GM21381 (cell line): ENCODE data around the gene TIGD1.
"Not testable (repeated sequence)": the region's sequence is repeated elsewhere in the genome, so short reads cannot be mapped to it uniquely, and the experiment has no call there.

ENCODE experiments used
- ATAC-seq: cut with Tn5 transposase; IDR thresholded peaks from one replicate; pipeline ENCODE4 v1.9.1; 2021; ENCODE audit warnings: mild to moderate bottlenecking, moderate library complexity; ENCODE audit not compliant: unreplicated experiment

The TIGD1 gene

DNA sequence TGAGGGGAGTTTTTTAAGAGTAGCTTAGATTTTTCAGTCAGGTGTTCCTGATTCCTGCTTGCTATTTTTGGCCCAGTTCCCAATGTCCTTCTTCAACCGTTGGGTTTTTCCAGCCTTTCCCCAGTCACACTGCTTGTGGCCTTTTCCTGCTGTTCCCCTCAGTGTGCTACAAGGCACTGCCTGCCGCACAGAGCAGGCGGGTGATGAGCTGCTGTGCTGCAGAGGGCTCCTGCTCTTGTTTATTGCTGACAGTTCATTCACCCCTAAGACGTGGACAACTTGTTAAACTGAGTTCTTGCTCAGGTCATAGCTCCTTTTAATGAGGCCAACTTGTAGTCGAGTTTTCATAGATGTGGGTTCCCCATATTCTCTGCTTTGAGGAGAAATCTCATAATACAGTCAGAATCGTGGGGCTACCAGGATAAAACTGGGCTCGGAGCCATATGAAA, 20.7 kb upstream of the TIGD1 start:
- ATAC-seq = no peak

GRCh38 chr2:232570481-232570880, 20.1 kb upstream of the TIGD1 start:
- not testable (repeated sequence) for ATAC-seq

DNA sequence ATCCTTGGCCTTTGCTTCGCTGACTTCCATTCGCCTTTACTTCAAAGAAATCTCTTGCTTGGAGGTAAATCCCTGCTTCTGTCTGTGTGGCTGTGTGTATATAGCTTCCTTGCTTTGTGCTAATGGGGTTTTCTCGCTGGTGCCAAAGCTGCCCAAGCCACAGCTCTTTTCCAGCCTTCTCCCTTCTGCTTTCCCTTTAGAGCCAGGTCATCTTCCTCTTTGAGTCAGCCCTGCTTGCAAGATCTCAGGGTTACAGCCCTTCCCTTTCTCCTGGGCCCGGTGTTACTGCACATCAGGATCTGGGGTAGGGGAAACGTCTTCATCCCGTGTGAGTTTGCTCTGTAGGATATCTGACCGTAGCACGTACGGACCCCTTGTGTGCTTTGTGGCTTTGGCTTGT, 19.2 kb upstream of the TIGD1 start:
- no peak for ATAC-seq

GRCh38 chr2:232568161-232568560, 17.8 kb upstream of the TIGD1 start:
- no peak for ATAC-seq

GRCh38 chr2:232567721-232568120, 17.4 kb upstream of the TIGD1 start:
- ATAC-seq = no peak

DNA sequence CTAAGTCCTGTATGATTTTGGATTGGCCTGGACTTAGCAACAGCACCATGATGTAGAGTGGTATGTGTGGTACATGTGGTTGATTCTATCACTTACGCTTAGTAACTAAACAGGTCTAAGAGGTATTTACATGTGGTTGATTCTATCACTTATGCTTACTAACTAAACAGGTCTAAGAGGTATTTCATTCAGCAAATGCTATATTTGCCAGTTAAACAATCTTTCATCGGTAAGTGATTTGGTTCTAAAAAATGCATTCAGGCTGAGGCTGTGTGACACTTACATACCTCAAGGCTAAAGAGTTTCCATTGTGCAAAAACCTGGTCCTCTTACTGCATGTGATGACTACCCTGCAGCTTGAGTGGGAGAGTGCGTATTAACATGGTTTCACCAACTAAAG, 13.2 kb upstream of the TIGD1 start:
- no peak for ATAC-seq

GRCh38 chr2:232562515-232563151, 12.3 kb upstream of the TIGD1 start:
- no peak for ATAC-seq

DNA sequence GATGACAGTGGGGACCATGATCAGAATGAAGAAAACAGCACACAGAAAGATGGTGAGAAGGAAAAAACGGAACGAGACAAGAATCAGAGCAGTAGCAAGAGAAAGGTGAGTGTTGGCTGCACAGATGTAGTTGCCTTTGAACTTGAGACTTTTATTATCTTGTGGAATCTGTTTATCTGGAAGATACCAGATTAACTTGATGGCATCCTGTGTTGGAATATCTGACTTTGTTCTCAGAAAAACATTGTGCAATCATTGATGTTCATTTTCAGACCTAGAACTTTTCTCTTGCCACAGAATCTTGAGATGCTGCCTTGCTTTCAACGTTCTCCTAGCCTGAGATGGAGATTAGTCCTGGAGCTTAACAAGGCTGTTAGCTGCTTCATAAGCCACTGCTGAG, 6.1 kb upstream of the TIGD1 start:
- no peak for ATAC-seq

GRCh38 chr2:232551776-232552175, 1.4 kb upstream of the TIGD1 start:
- no peak for ATAC-seq

- no peak for ATAC-seq
These were observed 887 bp upstream of the TIGD1 start for GRCh38 chr2:232551250-232551638.

DNA sequence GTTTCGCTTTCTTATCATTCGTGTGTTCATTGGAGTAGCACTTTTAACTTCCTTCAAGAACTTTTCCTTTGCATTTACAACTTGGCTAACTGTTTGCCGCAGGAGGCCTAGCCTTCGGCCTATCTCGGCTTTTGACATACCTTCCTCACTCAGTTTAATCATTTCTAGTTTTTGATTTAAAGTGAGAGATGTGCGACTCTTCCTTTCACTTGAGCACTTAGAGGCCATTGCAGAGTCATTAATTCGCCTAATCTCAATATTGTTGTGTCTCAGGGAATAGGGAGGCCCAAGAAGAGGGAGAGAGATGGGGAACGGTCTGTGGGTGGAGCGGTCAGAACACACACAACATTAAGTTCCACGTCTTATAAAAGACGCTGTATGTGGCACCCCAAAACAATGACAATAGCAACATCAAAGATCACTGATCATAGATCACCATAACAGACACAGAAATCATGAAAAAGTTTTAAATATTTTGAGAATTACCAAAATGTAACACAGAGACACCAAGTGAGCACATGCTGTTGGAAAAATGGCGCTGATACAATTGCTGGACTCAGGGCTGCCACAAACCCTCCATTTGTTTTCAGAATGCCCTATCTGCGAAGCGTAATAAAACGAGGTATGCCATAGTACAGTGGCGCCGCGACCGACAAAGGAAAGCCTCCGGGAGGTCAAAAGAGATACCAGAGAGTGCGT, 553 bp downstream of the TIGD1 start:
- no peak for ATAC-seq

- no peak for ATAC-seq
These were observed 2.4 kb downstream of the TIGD1 start for GRCh38 chr2:232547991-232548390.

GRCh38 chr2:232545511-232546375, 4.6 kb downstream of the TIGD1 start:
- no peak for ATAC-seq

DNA sequence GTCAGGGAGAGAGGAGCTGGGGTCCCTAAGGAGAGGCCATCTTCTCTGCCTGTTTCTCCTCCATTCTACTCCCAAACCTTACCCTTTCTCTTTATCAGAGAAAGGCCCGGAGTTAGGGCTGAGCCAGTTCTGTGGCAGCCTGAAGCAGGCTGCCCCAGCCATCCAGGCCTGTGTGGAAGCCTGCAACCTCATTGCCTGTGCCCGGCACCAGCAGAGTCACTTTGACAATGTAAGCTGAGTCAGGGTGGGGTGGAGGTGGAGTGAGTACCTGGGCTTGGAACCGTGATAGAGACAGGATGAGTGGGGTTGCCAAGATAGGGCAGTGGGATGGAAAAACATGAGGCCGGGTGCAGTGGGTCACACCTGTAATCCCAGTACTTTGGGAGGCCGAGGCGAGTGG, 5.7 kb downstream of the TIGD1 start:
- no peak for ATAC-seq

DNA sequence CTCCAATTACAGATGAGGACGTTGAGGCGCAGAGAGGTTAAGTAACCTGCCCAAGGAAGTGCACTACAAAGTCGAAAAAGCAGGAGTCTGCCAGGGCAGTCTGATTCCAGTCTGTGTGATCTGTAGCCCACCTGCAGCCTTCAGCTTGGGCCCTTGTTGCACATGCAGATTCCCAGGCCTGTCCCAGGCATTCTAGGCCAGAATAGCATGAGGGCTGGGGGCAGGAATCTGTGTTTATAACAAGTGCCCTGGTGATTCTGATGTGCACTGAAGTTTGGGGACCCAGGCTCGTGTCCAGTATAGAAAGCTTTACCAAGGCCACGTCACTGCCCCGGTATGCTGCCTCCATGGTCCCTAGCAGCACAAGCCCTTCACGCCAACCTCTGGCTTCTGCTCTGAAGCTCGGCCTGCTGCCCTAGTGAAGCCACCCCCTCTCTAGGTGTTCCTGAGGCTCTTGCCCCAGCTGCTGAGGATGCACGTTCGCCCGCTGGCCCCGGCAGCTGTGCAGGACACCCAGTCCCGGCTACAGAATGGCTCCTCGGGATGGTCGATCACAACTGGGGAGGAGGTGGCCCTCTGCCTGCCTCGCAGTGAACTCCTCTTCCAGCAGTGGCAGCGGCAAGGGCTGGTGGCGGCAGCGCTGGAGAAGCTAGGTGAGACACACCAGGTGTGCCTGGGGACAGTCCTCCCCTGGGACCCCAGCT, 6.3 kb downstream of the TIGD1 start:
- ATAC-seq = no peak

GRCh38 chr2:232543491-232543890, 6.9 kb downstream of the TIGD1 start:
- no peak for ATAC-seq

DNA sequence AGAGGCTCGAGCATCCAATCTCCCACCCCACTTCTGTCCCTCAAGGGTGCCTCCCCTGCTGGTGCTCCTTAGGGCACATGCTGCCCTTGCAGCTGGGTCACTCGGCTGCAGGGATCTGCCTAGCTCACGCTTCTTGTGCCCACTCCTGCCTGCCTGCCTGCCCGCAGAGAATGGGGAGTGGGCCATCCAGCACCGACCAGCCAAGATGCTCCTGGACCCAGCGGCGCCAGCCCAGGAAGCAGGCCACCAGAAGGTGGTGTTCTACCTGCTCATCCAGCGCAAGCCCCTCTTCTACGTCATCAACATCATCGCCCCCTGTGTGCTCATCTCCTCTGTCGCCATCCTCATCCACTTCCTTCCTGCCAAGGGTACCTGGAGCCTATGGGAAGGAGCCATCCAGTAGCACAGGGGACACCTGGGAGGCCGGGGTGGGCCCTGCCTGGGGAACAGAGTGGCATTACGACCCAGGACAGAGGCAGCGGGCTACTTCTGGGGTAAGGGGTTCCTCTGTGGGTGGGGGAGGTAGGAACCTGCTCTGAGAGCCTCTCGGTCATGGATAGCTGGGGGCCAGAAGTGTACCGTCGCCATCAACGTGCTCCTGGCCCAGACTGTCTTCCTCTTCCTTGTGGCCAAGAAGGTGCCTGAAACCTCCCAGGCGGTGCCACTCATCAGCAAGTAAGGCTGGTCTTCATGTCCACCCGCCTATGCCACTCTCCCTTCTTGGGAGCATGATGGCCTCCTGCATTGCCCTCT, 7.5 kb downstream of the TIGD1 start:
- ATAC-seq = no peak

GRCh38 chr2:232541961-232542714, 8.2 kb downstream of the TIGD1 start:
- ATAC-seq = no peak

DNA sequence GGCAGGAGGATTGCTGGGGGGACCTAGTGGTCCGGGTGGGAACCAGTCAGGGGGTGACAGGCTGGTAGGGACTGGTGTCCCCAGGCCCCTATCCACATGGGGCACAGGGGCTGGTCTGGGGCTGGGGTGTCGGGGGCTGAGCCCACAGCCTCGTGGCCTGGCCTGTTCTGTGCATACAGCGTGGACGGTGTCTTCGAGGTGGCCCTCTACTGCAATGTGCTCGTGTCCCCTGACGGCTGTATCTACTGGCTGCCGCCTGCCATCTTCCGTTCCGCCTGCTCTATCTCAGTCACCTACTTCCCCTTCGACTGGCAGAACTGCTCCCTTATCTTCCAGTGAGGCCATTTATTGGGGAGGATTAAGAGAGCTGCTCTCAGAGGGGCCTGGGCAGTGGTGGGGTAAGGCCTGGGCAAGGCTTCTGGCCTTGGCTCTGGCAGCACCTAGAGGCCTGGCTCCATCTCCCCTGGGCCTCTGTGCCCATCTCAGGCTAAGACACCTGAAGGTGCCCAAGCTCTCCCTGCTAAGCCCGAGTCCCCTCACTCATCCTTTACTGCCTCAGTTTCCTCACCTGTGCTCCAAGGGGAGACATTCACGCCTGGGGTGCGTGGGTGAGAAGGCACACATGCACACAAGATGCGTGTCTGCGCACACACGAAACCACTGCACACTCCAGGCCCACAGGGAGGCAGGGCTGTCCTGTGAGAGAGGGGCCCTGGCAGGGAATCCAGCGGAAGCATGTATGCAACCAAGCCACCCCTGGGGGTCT, 9.0 kb downstream of the TIGD1 start:
- no peak for ATAC-seq
